Skeletal muscle cell (primary cell): Measurements from ENCODE around the gene TMEM209.
"Not testable (repeated sequence)": the region's sequence is repeated elsewhere in the genome, so short reads cannot be mapped to it uniquely, and the experiment has no call there.

Source experiments
- DNase-seq: peaks from one replicate; pipeline ENCODE4 v3.0.0-alpha.2; 2010; ENCODE audit warnings: low read depth
- H3K4me3 ChIP-seq: 2 replicates; pipeline ENCODE4 v1.5.1; 2011; ENCODE audit warnings: low read depth, mild to moderate bottlenecking, control low read depth, low read length, moderate library complexity

TMEM209 gene

GRCh38 chr7:130147710-130148325 lies 57.4 kb downstream of the TMEM209 start:
- DNase-seq, result no peak
- no peak overlapping the region for H3K4me3 ChIP-seq

GRCh38 chr7:130146693-130147405 lies 58.4 kb downstream of the TMEM209 start:
- no peak for DNase-seq
- no peak overlapping the region for H3K4me3 ChIP-seq

GRCh38 chr7:130146142-130146541 lies 59.1 kb downstream of the TMEM209 start:
- H3K4me3 ChIP-seq, DNase-seq: not testable (repeated sequence)

- no peak for DNase-seq
Observed at GRCh38 chr7:130145424-130146100, 59.6 kb downstream of the TMEM209 start.

GRCh38 chr7:130144312-130145171 lies 60.7 kb downstream of the TMEM209 start:
- peak; percentile 62 for DNase-seq
- no peak overlapping the region for H3K4me3 ChIP-seq

More at GRCh38 chr7:130145424-130146100, 59.6 kb downstream of the TMEM209 start:
- H3K4me3 ChIP-seq, result no peak overlapping the region

GRCh38 chr7:130143986-130144311 lies 61.3 kb downstream of the TMEM209 start:
- H3K4me3 ChIP-seq, result no peak overlapping the region
- no peak for DNase-seq

- H3K4me3 ChIP-seq, result no peak overlapping the region
- DNase-seq, result no peak
Observed at GRCh38 chr7:130143334-130143732, 61.9 kb downstream of the TMEM209 start.

- no peak overlapping the region for H3K4me3 ChIP-seq
- DNase-seq, result no peak
Observed at GRCh38 chr7:130142654-130143333, 62.4 kb downstream of the TMEM209 start.

GRCh38 chr7:130141884-130142653 lies 63.1 kb downstream of the TMEM209 start:
- peak overlapping the region; percentile 30 for H3K4me3 ChIP-seq
- DNase-seq, result no peak

- DNase-seq, result no peak
- H3K4me3 ChIP-seq, result peak overlapping the region; percentile 30
Observed at GRCh38 chr7:130141161-130141883, 63.9 kb downstream of the TMEM209 start.

GRCh38 chr7:130140551-130141160 lies 64.5 kb downstream of the TMEM209 start:
- DNase-seq, result no peak
- H3K4me3 ChIP-seq, result no peak overlapping the region

GRCh38 chr7:130139193-130139960 lies 65.8 kb downstream of the TMEM209 start:
- no peak overlapping the region for H3K4me3 ChIP-seq
- no peak for DNase-seq

- no peak for DNase-seq
- H3K4me3 ChIP-seq, result no peak overlapping the region
Observed at GRCh38 chr7:130137207-130137606, 68.0 kb downstream of the TMEM209 start.

GRCh38 chr7:130136579-130137167 lies 68.5 kb downstream of the TMEM209 start:
- no peak overlapping the region for H3K4me3 ChIP-seq
- DNase-seq, result no peak

- no peak overlapping the region for H3K4me3 ChIP-seq
- no peak for DNase-seq
Observed at GRCh38 chr7:130135208-130136205, 69.7 kb downstream of the TMEM209 start.
